NCI-H2029 (cell line): ENCODE measurements around the gene SAP30BP.
A peak's percentile ranks its signal among the peaks of the same experiment; 100 is the strongest.

Source experiments
- DNase-seq: peaks from one replicate; lab custom pipeline; 2025; lab: John Stamatoyannopoulos, UW

Gene SAP30BP

DNA sequence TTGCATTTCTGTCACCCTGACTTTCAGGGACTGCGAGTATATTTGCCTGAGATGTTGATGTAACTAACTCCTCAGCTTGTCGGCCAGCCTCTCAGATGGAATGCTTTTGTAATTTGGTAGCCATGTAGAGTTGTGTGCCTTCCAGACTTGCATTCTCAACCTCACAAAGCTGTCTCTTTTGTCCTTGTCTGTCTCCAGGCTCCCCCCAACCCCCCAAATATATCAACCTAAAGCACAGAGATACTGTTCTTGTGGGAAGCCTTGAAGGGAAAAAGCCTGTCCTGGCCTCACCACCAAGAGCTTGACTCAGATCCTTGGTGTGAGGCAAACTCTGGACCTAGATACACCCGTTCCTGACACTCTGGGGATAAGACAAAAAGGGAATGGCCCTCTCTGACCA is 18.4 kb downstream of the SAP30BP start:
- DNase-seq = no peak

DNA sequence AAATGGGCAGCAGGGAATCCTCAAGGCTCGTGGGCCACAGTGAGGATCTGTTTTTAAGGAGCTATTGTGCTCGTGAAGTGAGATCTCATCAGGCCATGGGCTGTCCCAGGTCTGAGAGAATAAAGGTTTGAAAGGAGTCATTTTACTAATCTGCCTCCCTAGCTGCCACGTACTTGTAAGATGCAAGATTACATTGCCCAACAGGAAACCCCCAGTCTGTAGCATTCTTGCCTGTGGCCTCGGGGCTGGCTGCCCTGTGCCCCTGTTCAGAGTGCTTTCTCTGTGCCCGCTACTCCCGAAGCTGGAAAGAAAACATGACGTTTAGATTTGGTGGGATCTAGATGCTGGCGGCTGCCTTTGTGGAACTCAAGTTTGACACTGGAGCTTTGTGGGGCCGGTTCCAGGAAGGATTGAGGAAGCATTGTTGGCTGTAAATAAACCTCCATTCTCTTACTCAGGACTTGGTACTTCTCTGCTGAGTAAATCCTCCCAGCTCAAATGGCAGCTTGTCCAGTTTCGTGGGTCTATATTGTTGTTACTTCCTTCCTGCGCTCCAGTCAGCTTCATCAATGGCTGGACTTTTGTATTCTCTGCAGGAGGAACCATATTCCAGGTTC is 21.2 kb downstream of the SAP30BP start:
- DNase-seq = no peak

DNA sequence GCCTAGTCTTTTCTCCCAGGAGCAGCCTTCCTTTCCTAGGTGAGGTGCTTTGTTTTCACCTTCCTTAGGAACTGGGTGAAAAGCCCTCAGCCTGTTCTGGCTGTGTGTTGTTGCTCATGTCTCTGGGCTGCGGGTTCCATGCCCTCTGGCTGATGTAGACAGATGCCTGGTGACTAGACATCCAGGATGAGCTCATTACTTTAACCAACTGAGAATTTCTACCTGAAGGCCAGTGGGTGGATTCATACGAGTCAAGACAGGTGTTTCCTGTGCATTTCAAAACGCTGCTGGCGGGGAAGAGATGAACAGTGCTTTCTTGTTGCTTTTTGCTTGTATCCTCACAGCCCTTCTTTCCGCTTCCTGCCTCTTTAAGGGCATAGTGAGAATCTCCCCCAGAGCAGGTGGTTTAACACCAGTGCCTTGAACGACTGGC is 22.3 kb downstream of the SAP30BP start:
- DNase-seq = no peak

DNA sequence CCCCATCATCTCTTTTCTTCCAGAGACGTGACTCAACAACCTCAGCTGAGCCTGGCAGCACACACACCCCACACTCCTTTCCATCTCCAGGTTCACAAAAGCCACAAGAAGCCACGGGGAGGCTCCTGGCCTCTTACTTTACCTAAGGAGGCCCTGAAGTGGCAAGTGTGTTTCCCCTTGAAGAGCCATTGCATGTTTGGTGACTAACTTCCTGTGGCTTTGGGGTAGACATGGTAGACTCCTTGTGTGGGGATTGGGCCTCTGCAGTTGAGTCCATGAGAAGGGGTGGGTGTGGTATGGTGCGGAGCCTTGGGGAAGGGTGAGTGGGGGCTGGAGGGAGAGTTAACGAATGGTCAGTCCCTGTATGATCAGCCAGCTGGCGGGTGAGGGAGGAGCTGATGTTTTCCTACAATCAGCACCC is 24.2 kb downstream of the SAP30BP start:
- DNase-seq = no peak

DNA sequence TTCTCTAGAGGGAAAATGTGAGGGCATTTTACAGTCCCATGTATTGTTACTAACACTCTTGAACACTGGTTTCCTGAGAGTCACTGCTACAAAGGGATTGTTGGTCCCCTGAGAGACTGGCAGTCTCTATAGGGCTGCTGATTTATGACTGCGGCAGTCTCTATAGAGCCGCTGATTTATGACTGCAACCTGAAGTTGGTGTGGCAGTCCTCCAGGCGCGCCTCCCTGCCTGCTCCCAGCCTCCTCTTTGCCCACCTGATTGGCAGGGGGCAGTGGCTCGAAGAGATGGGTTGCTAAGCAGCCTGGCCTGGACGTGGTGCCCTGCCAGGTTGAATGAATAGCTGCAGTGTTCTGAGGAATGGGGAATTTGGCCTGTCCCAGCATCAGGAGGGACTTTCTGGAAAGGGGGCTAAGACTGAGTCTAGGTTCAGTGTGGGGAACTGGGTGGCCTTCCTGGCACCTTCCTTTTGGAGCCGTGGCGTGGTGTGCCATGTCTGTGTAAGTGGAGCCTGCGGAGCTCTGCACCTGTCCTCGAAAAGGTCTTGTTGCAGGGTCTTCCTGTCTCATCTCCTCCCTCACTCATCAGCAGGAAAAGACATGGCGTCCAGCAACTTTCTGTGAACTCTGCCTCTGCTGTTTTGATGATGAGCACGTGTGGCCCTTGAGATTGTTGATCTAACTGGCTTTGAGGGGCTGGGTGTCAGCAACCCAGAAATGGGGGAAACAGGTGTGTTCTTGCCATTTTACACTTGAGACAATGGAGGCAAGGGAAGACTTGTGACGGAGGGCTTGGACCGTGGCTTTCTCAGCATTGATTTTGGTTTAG is 24.9 kb downstream of the SAP30BP start:
- DNase-seq = no peak

DNA sequence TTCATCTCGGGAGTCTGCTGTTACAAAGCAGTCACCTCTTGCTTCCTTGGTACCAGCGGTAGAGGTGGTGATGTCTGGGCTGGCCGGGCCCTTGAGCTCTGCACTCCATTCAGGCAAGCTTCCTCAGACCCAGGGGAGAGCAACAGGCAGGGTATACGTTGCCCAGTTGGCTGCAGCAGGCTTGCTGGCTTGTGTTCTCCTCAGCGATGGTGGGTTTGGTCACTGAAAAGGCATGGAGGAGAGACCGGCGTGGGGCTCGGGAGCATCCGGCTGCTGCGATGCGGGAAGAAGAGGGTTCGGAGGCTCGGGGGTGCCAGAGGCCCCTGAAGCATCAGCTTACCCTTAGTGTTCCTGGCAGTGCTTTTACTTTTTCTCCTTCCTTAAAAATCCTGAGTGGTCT is 25.8 kb downstream of the SAP30BP start:
- DNase-seq = no peak

DNA sequence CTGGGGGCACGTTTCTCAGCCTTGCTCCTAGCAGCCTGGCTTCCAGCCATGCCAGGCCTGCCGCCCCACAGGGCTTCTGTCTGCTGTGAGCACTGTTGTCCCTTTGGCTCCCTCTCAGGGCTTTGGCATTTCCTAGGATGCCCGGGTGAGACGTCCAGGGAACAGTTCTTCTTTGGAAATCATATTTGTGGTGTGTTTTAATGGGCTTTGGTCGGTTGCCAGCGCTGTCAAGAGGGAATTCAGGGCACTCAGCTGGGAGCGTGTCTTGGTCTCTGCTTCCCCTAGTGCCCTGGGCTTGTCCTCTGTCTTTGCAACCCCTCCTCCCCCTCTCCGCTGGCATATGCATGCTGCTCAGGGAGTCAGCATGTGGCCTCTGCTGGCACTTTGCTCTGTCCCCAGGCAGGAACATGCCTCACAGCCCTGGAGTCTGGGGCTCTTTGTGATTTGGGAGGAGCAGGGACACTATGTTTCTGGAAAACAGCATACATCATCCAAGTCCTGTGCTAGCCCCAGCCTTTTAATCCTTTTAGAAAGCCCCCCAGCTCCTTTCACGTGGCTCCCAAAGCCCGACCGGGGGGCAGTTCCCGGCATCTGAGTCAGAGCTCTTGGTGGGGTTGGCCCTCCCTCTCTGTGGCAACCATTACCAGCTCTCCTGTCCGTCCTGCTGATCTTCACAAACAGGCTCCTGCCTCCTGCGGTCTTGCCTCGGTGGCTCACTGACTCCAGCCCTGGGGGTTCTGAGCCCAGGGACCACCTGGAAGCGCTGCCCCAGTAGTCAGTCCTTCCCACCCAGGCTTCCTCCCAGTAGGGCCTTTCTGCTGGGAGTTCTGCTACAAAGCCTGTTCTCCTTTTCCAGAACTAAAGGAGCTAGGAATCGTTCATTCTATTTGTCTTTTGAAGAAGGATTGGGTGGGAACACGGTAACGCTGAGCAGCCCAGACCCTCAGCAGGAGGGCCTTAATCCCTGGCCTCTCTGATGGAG is 26.7 kb downstream of the SAP30BP start:
- peak; percentile 55 for DNase-seq

DNA sequence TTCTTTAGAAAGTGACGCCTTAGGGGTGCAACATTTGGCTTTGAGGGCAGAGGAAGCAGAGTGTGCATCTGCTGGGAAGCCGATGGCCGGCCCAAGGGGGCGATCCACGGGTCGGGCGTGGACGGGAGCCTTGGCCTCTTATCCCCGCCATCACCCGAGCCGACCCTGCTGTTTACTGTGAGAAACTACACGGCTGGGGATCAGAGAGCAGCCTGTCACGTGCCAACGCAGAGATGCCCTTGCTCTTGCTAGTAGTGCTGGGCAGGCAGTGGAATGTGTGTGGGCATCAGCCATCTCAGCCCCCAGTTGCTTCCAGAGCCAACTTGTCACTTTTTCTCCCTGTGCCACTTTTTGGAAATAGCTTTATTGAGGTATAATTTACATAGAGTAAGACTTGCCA is 27.4 kb downstream of the SAP30BP start:
- DNase-seq = no peak

DNA sequence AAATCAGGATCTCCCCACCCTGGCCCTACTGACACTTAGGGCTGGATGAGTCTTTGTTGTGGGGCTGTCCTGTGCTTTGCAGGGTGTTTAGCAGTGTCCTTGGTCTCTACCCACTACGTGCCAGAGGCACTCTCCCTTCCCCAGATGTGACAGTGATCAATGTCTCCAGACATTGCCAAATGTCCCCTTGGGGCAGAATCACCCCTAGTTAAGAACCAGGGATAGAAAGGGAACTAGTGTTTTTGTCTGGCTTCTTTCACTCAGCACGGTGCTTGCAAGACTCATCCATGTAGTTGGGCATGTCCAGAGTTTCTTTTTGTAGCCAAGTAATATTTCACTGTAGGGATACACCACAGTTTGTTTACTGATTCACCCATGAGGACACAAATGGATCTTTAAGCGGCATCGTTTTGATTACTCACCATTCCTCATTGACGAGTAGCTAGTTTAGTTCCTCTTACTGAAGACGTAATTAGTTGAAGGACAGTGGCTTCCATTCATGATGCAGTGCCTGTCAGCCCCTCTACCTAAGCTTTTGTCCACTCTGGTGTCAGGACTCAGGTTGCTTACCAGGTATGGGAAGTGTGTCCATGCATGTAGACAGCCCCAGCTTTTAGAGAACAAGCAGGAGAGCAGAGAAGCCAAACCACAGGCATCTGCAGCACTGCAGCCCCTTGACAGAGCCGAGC is 28.1 kb downstream of the SAP30BP start:
- DNase-seq = no peak

DNA sequence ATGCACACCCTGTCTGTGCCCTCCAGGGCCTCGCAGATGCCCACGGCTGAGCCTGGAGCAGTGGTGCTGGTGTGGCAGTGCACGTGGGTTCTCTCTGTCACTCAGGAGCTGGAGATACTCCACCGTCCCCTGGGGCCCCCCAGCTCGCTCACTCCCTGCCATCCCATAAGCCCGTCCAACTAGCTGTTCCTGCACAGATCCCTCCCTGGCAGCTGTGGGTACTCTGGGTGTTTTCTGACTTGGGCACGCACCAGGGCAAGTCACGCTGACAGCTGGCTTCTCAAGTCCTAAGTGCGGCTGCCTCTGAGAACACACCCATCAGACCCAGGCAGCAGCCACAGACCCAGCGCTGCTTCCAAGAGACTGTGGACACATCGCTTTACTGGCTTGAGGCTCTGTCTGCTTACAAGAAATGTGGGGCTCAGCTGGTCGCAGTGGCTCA is 28.7 kb downstream of the SAP30BP start:
- no peak for DNase-seq

DNA sequence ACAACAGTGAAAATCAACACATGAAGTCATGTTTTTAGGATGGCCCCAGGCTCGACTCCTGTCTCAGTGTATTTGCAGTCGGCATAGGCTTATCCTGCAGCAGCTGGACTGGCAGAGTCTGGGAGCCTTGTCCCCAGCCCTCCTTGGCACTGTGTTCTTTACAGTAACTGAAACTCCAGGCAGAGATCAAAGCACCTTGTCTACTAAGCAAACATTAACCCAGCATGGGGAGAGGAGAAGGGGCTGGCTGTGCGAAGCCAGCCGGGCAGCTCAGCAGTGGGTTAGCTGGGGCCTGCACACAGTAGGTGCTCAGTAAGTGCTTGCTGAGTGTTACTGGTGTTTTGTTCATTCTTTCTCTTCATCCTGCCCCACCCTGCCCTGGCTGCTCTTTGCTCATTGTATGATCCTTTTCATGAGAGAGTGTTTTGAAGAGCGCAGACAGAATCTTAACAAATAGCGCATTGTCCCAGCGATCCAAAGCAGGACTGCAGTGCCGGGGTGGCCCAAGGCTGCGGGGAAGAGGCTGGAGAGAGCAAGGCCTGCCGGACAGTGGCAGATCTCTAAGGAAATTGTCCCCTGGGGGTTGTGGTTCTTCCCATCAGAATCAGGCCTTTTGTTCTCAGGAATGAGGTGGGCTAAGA is 30.6 kb downstream of the SAP30BP start:
- DNase-seq = no peak

DNA sequence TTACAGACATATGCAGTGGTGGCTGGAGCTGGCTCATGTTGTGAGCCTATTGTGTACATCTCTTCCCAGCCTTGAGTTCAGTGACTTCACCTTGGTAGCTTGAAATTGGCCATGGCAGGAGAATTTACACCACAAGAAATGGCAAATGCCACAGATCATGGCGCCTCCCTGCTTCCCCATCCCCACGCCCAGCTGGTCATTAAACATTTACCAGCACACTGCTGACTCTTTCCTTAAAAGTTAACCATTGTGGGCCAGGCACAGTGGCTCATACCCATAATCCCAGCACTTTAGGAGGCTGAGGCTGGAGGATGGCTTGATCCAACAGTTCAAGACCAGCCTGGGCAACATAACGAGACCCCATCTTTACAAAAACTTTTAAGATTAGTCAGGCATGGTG is 31.5 kb downstream of the SAP30BP start:
- no peak for DNase-seq

DNA sequence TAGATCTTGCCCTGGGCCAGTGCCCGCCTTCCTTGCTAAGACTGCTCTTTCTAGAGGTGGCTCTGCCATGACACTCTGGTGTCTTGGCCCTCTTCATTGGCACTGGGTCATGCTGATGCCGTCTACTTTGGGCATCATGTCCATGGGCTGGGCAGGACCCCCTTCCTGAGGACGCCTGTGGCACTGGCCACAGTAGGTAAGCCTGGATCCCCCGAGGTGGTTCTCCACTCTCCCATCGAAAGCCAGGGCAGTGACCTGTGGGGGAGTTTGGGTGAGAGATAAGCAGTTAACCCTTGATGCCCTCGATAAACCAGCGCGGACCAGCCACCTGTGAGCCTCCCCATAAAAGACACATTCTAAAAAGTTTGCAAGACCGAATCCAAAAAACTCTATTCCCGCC is 34.1 kb downstream of the SAP30BP start:
- DNase-seq = no peak

DNA sequence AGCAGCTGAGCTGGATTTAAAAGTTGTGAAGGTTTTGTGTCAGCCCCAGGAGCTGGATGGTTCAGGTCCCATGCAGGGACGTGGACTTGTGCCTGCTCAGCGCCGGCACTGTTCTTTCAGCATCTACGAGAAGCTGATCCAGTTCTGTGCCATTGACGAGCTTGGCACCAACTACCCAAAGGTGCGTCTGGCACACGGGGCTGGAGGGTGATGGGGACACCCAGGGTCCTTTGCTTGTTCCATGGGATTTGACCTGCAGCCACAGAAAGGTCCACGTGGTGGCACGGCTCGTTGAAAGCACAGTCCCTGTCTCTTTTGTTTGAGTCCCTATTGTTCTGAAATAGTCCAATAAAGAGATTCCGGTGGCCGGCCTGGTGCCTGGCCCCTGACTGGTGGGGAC is 36.1 kb downstream of the SAP30BP start:
- DNase-seq = no peak

DNA sequence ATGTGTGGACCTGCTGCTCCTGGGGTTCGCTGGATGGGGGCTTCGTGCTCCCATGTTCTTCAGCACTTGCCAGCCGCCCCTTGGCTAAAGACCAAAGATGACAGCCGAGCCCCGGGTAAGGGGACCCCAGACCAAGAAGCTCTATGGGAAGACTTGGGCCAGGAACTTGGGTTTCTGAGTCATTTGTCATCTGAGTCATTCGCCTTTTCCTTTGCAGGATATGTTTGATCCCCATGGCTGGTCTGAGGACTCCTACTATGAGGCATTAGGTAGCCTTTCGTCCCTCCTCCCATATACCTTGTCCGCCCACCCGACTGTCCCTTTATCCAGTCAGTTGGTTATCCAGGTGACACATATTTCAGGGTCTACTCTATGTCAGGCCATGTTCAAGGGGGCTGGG is 36.5 kb downstream of the SAP30BP start:
- no peak for DNase-seq

DNA sequence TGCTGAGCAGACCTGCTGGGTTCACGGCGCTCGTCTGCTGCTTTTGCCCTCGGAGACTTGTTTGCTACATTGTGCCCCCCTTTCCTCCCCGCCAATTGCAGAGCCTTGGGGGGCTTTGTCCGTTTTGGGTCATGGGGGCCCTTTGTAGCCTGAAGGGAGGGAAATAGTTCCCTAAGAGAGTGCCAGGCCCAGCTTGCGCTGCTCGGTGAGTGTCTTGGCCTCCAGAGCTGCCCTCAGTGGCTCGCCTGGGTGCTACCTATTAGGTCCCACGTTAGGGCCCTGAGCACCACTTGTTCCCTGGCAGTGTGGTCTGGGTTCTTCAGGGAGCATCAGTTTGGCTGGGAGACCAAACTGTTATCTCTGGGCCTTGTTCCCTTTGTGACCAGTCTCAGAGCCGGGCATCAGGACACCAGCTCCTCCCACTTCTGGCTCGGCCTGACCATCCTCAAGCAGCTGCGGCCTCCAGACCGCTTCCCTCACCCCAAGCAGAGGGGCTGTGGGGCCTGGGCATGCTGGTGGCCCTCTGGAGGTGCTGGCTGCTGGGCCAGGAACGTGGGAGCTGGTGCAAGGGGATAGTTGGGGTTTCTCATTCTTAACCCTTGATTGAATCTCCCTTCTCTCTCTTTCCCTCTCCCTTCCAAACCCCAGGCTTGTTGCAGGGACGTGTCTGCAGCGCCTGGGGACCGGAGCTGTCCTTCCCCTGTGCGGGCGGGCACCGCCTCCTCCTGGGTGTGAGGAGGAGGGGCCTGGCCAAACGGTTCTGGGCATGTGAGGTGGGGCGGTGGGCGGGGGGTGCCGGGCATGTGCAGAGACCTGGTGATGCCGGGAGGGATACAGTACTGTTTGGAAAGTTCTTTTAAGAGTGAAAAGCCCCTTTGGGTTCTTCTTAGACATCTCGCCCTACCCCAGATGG is 38.1 kb downstream of the SAP30BP start:
- no peak for DNase-seq

DNA sequence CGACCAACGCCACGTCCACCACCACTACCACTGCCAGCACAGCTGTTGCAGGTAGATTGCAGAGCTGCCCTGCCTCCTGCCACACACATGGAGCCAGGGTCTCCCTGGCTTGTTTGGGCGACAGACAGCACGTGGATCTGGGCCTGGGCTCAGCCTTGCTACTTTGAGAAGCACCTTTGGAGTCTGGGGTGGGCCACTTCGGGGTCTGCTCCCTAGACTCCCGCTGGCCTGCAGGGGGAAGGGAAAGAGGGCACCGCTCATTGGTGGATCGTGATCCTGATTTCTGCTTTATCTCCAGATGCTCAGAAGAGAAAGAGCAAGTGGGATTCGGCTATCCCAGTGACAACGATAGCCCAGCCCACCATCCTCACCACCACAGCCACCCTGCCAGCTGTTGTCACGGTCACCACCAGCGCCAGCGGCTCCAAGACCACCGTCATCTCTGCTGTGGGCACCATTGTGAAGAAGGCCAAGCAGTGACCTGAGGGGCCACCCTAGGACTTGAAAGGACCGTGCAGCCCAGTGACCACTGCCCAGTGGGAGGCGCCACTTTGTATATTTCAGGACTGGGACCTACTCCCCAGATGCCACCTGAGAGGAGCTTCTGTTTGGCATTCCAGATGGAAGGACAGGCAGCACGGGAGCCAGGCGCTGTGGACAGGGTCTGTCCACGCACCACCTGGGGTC is 39.0 kb downstream of the SAP30BP start:
- DNase-seq = no peak

DNA sequence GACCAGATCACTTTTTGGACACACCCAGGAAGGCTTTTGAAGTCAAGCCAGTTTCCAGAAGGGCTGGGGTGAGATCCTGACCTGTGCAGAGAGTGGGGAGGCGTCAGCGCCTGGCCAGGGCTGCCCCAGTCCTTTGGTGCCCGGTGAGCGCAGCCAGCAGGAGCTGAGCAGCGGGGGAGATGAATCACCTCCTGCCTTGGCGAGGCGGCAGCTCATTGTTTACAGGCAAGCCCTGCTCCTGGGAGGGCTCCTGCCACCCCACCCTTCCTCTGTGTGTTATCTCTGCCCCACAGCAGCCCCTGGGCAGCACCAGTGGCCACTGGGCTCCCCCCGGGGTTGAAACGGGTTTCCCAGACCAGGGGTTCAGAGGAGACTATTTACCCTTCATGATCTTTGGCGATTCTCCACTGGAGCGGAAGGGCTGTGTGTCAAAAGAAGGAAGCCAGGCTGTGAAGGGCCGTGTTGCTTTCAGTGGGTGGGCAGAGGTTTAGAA is 40.0 kb downstream of the SAP30BP start:
- DNase-seq = no peak

DNA sequence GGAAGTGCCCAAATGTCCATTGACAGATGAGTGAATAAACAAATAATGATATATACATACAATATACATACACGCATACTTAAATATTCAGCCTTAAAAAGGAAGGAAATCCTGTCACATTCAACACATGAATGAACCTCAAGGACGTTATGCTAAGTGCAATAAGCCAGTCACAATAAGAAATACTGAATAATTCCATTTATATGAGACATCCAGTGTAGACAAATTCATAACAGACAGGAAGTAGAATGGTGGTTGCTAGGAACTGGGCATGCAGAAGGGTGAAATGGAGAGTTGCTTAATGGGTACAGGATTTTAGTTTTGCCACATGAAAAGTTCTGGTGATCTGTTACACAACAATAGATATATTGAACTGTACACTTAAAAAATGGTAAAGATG is 45.3 kb downstream of the SAP30BP start:
- DNase-seq = no peak

DNA sequence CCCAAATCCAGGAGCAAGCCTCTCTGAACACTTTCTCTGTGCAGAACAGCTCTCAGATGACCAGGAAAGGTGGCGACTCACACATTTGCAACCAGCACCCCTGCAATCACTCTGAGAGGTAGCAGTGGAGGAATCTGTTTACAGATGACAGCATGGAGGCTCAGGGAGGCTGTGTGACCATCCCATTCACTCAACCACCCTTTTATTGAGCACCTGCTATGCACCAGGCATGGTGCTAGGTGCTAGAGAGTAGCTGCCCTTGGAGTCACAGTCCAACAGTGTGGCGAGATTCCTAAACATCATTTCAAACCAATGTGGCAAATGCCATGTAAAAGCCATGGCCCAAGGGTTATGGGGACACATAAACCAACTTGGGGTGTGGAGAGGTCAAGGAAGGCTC is 52.6 kb downstream of the SAP30BP start:
- no peak for DNase-seq
